Testis (tissue), 2 donors: ENCODE results near the gene AVPR2.

Source experiments
- CTCF ChIP-seq, 3 experiments: fragments of 450-650 bp in 2 of 3; fragments of 200-600 bp in 1 of 3; sonication (generic) in 1 of 3; IDR thresholded peaks; one replicate each; pipeline ENCODE4 v1.5.1; 2016 to 2019; ENCODE audit warnings: antibody characterized with exemption in 3 of 3, mild to moderate bottlenecking in 2 of 3, moderate library complexity in 1 of 3
- POLR2A ChIP-seq: fragments of 450-650 bp; IDR thresholded peaks from one replicate; pipeline ENCODE4 v1.6.1; 2017; ENCODE audit warnings: antibody characterized with exemption, mild to moderate bottlenecking, moderate library complexity

GRCh38 chrX:153878969-153879653, 25.4 kb upstream of the AVPR2 start:
- TF ChIP-seq CTCF (IDR thresholded peaks at IDR 0.05) (no peak), POLR2A (no peak)
